GM18858 (cell line): Measurements from ENCODE around the gene CELF4.
"Not testable (repeated sequence)": the region's sequence is repeated elsewhere in the genome, so short reads cannot be mapped to it uniquely, and the experiment has no call there.

Source experiments
- ATAC-seq: cut with Tn5 transposase; IDR thresholded peaks from one replicate; pipeline ENCODE4 v1.9.1; 2021; ENCODE audit not compliant: unreplicated experiment

CELF4 gene

DNA sequence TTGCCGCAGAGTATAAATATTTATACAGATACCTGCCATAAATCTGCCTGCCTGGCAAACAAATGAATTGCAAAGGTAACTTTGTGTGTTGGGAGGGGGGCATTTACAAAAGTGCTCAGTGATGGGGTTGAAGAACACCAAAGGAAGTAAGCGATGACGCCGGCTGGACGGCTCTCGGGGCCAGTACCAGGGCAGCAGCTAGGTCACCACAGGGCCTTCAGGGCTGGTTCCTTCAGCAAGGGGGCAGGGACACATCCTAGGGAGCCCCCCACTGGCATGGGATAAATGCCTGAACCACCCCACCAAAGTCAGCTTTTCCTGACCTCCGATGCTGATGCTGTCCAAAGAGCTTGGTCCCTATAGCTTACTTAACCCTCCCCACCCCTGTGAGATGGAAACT, 190.4 kb downstream of the CELF4 start:
- ATAC-seq, result no peak

GRCh38 chr18:37368110-37368954, 197.3 kb downstream of the CELF4 start:
- ATAC-seq, result no peak

- ATAC-seq, result no peak
Measured at GRCh38 chr18:37364237-37364636, 201.4 kb downstream of the CELF4 start.

DNA sequence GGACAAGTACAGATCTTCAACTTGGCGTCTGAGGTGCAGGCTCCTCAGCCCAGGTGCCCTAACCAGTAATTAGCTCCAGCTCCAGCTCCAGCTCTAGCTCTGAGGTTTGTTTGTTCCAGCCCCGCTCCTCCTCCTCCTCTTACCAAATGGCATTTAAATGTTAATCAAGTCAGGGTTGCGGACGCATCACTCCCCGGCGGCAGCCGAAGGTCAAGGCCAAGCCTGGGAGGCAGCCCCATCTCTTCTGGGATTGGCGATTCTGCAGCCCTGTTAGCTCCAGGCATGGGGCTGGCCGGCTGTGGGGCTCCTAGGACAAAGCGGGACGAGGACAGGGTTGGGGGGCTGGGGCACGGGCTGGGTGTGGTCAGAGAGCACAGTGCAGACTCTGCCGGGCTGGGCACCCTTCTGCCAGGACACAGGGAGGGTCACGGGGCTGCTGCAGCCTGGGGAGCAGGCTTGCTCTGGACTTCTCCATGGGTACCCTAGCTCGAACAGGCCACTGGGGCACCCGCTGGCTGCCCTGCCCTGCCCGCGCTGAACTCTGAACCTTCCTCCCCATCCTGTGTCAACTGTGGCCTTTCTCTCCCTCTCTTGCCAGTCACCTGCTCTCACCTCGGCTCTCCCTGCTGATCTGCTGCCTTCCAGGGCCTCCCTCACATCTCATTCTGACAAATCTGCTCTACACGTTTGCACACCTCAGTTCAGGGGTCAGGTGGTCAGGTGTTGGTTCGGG, 203.3 kb downstream of the CELF4 start:
- ATAC-seq, result no peak

GRCh38 chr18:37361335-37362157, 204.1 kb downstream of the CELF4 start:
- no peak for ATAC-seq

DNA sequence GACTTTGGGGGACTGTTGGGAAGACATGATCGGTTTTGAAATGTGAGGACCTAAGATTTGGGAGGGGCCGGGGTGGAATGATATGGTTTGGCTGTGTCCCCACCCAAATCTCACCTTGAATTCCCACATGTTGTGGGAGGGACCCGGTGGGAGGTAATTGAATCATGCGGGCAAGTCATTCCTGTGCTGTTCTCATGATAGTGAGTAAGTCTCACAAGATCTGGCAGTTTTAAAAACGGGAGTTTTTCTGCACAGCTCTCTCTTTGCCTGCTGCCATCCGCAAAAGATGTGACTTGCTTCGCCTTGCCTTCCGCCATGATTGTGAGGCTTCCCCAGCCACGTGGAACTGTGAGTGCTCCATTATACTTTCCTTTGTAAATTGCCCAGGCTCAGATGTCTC, 207.5 kb downstream of the CELF4 start:
- ATAC-seq, result not testable (repeated sequence)

DNA sequence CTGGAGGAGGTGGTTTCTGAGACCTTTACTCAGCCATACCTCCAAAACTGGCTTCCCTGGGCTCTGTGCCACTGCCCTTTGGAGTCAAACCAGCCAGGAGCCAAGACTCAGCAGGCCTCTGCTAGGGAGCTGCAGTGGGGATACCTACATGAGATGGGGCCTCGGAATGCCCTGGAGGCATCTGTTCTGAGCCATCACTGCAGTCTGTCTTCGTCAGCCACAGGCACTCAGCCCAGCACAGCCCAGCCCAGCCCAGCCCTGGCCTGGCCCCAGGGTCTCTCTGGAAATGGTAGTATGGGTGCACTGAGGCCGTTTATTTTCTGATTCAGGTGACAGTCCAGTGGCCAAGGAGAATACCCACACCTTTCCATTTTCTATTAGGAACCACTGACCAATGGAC, 209.8 kb downstream of the CELF4 start:
- ATAC-seq, result no peak

DNA sequence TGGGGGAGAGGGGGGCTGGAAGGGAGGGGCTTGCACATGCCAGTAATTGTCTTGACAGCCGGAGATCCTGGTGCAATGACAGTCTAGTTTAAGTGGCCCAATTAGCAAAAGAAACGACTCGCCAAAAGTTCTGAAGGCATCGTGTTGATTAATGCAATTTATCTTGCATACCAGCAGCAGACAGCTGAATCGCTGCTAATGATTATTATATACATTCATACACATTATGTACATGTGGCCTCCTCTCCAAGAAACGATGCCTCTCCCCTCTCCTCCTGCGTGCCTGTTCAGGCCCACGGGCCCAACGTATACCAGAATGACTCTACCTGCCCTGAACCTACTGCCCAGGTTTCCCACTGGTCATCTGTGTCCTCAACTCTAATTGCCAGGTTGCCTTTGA, 214.5 kb downstream of the CELF4 start:
- ATAC-seq, result no peak

GRCh38 chr18:37348729-37349128, 216.9 kb downstream of the CELF4 start:
- ATAC-seq, result no peak

- ATAC-seq, result no peak
Measured at GRCh38 chr18:37346048-37346447, 219.6 kb downstream of the CELF4 start.

DNA sequence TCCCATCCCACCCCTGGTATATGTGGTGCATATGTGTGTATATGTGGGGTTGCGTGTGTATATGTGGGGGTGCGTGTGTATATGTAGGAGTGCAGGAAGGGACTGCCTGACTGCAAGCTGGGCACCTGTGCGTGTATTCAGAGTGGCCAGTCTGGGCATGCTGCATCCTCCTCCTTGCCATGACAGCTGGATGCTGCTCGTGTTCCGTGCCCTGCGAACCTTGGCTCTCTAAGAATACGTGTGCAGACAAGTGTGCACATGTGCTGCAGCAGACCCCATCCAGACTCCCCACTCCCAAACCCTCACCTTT, 222.1 kb downstream of the CELF4 start:
- ATAC-seq, result no peak

DNA sequence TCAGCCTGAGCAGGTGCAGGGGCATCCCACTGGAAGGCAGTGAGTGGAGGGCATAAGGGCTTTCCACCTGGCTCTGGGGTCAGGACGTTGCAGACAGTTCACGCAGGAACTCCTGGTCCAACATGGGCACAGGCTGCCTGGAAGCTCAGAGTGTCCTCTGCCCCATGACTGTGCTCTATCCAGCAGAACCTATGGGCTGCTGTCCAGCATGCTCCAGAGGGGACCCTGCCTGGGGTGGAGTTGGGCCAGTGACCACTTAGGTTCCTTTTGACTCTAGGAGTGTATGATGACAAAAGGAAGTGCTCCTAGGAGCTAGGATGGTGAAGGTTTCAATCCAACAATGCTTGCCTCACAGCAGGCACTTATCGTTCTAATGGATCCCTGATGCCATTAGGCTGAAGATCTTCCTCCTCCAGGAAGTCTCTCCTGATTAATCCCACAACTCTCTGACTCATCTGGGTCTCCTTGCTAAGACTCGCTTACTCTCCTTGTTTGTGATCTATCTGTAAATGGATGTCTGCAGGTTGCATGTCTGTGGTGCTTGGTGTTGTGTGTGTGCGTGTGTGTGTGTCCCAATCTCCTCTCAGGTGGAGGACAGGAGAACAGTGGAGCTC, 224.0 kb downstream of the CELF4 start:
- no peak for ATAC-seq

DNA sequence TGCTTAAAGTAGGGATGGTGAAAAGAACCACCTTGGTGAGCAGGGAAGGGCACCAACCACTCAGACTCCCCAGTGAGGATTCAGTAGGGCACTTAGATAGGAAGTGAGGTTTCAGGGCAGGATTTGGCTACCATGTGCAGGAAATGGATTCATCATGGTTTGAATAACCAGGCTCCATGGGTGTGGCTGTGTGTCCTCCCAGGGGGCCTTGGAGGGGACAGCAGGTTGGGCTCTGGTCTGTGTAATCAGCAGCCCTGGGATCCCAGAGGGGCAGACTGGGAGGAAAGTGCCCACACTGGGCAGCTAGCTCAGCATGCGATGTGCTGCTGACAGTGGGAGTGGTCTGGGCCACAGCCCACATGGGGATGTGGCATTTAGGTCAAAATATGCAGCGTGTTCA, 224.6 kb downstream of the CELF4 start:
- ATAC-seq, result no peak

DNA sequence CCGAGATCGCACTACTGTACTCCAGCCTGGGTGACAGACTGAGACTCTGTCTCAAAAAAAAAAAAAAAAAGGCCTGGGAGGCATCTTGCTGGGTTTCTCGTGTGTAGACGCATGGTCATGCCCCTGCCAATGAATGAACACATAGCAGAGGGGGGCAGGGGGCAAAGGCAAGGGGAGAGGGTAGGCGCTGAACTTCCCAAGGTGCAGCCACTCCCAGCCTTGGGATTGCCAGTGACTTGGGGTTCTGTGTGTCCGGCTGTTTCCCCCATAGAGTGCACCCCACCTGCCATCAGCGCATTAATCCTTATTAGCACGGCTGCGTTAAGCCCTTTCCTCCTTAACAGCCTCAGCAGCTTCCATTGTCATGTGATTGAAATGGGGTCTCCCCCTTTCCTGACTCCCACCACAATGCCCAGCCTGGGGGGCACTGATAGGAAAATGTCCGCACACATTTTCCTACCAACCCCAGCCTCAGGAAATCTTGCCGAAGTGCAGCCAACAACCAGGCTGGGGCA, 225.8 kb downstream of the CELF4 start:
- ATAC-seq, result no peak

DNA sequence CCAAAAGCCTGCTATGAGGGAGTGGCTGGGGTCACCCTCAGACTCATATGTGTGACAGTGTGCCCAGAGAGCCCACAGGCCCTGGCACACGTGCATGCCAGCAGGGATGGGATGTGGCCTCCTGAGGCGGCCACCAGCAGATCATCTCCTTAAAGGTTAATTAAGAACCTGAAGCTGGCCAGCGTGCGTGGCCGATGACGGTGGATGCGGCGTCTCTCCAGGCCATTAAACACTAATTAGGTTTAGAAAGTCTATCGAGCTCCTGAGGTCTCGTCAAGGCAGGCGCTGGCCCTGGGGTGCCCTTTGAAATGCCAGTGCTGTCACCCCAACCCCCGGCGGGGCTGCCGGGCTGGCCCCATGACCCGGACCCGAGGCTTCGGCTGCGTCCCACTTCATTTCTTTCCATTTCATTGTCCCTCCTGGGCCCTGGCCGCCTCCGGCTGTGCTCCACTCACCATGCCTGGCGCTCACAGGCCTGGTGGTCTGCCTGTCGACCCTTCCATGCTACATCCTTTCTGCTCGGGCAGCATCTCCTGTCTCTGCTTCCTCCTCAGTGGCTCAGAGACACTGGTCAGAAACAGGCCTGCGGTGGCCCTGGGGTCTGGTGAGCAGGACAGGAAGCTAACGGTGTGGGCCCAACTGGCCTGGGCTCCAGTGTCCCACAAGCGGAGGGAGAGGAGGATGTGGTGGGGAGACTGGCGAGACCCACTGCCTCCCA, 228.9 kb downstream of the CELF4 start:
- no peak for ATAC-seq

DNA sequence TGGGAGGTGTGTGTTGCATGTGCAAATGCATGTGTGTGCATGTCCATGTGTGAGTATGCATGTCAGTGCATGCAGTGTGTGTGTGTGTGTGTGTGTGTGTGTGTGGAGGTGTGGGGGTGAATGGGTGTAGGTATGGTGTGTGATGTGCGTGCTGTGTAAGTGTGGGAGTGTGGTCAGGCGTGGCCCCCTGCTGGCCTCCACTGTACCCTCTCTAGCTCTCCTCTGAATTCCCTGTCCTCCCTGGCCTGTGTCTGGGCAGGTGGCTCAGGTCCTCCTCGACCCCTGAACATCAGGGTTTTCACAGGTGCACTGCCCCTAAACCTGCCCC, 230.2 kb downstream of the CELF4 start:
- no peak for ATAC-seq

- ATAC-seq, result no peak
Measured at GRCh38 chr18:37334631-37335408, 230.8 kb downstream of the CELF4 start.

DNA sequence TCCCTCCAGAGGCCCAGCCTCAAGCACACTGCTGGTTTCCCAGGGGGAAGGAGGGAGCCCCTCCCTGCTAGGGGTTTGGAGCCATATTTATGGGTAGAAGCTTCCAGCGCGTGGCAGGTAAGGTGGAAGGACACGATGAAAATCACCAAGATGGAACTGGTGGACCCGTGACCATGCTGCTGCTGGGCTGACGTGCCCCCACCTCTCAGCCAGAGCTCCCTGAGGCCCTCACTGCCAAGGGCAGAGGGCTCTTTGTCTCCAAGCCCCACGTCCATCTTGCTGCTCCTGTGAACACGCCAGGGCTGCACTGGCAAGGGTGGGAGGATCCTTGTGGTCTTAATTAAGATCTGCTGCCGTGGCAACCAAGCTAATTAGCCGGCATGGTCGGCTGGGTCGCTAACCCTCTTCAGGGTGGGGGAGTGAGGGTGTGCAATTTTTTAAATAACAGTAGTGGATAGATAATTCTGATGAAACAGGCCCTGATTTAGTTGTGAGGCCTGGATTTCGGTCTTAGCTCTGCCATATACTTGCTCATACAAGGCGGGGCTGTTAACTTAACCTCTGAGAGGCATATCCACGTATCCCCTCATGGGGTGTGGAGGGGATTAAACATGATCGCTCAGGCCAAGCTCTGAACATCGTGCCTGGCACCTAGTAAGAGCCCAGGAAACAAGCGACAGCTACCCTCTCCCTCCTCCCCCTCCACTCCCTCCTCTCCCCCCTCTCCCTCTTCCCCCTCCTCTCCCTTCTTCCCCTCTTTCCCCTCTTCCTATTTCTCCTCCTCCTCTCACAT, 232.8 kb downstream of the CELF4 start:
- ATAC-seq, result no peak

- ATAC-seq, result no peak
Measured at GRCh38 chr18:37332219-37332618, 233.4 kb downstream of the CELF4 start.
